Measurements from ENCODE around the gene H1-8. TPM values are rescaled to one million over a fixed set of nuclear protein-coding genes. Genes with fewer than 3 reads are reported as not detected.

The H1-8 gene
- polyA plus RNA-seq, 1 experiment: not detected

- ChIA-PET CTCF (no interaction called here), POLR2A (no interaction called here)
- Histone ChIP-seq H3K27ac (ENCODE audit: low read depth, low read length) (no peak overlapping the region), H3K9me3 (ENCODE audit: control insufficient read depth, insufficient read depth, low read length) (no peaks in the 10 kb centered on the region; the same call in 1 of the 2 replicates), H3K4me3 (ENCODE audit: low read depth, low read length) (no peak overlapping the region), H3K27me3 (ENCODE audit: control insufficient read depth, insufficient read depth, low read length) (peaks cover 5% of the 10 kb centered on the region)
- no peak for DNase-seq (ENCODE audit: low read depth, low spot score)
- no peak for TF ChIP-seq CTCF (IDR thresholded peaks at IDR 0.05; ENCODE audit: low read depth, low read length)
These were observed 6.7 kb upstream of the H1-8 start for GRCh38 chr3:129536374-129536667.

- ChIA-PET POLR2A (interaction anchor here (0.7 kb wide), 1 partner anchor 27 kb away, joined by 3 read pairs; no protein-coding TSS in a partner anchor), CTCF (no interaction called here)
- no peak for TF ChIP-seq CTCF (IDR thresholded peaks at IDR 0.05; ENCODE audit: low read depth, low read length)
- no peak for DNase-seq (ENCODE audit: low read depth, low spot score)
- Histone ChIP-seq H3K9me3 (ENCODE audit: control insufficient read depth, insufficient read depth, low read length) (no peaks in the 10 kb centered on the region; the same call in 1 of the 2 replicates), H3K4me3 (ENCODE audit: low read depth, low read length) (no peak overlapping the region), H3K27me3 (ENCODE audit: control insufficient read depth, insufficient read depth, low read length) (peaks cover 5% of the 10 kb centered on the region), H3K27ac (ENCODE audit: low read depth, low read length) (no peak overlapping the region)
These were observed 6.2 kb upstream of the H1-8 start for GRCh38 chr3:129536804-129537203.

- no peaks in the 10 kb centered on the region for H3K9me3 ChIP-seq (ENCODE audit: control insufficient read depth, insufficient read depth, low read length)
- peaks cover 5% of the 10 kb centered on the region for H3K27me3 ChIP-seq (ENCODE audit: control insufficient read depth, insufficient read depth, low read length)
- H3K27ac ChIP-seq (ENCODE audit: low read depth, low read length): no peak overlapping the region
- ChIA-PET CTCF (interaction anchor here (0.9 kb wide), 1 partner anchor 49 kb away, joined by 4 read pairs; no protein-coding TSS in a partner anchor), POLR2A (no interaction called here)
- no peak overlapping the region for H3K4me3 ChIP-seq (ENCODE audit: low read depth, low read length)
- no peak for TF ChIP-seq CTCF (IDR thresholded peaks at IDR 0.05; ENCODE audit: low read depth, low read length)
- DNase-seq (ENCODE audit: low read depth, low spot score): no peak
These were observed 3.8 kb upstream of the H1-8 start for GRCh38 chr3:129539206-129539605.

- POLR2A ChIA-PET: no interaction called here
- Histone ChIP-seq H3K27ac (ENCODE audit: low read depth, low read length) (no peak overlapping the region), H3K4me3 (ENCODE audit: low read depth, low read length) (no peak overlapping the region), H3K9me3 (ENCODE audit: control insufficient read depth, insufficient read depth, low read length) (no peaks in the 10 kb centered on the region), H3K27me3 (ENCODE audit: control insufficient read depth, insufficient read depth, low read length) (peaks cover 5% of the 10 kb centered on the region)
- DNase-seq (ENCODE audit: low read depth, low spot score): no peak
- no peak for TF ChIP-seq CTCF (IDR thresholded peaks at IDR 0.05; ENCODE audit: low read depth, low read length)
- CTCF ChIA-PET: no interaction called here
These were observed 2.0 kb upstream of the H1-8 start for GRCh38 chr3:129540776-129541516.

GRCh38 chr3:129542747-129543146 is 228 bp upstream of the H1-8 start:
- CTCF ChIA-PET: no interaction called here

More at GRCh38 chr3:129542747-129543146, 228 bp upstream of the H1-8 start:
- Histone ChIP-seq H3K4me3 (ENCODE audit: low read depth, low read length) (no peak overlapping the region), H3K9me3 (ENCODE audit: control insufficient read depth, insufficient read depth, low read length) (no peaks in the 10 kb centered on the region), H3K27me3 (ENCODE audit: control insufficient read depth, insufficient read depth, low read length) (no peaks in the 10 kb centered on the region), H3K27ac (ENCODE audit: low read depth, low read length) (no peak overlapping the region)
- no peak for TF ChIP-seq CTCF (IDR thresholded peaks at IDR 0.05; ENCODE audit: low read depth, low read length)
- POLR2A ChIA-PET: no interaction called here
- no peak for DNase-seq (ENCODE audit: low read depth, low spot score)
